Muscle of leg (tissue), 11 donors: Measurements from ENCODE around the gene SMIM44. TPM values are rescaled to one million over a fixed set of nuclear protein-coding genes. Genes with fewer than 3 reads are reported as not detected.
A peak's percentile ranks its signal among the peaks of the same experiment; 100 is the strongest.
"Not testable (repeated sequence)": the region's sequence is repeated elsewhere in the genome, so short reads cannot be mapped to it uniquely, and the experiment has no call there.

ENCODE experiments used
- DNase-seq: peaks from one replicate; pipeline ENCODE4 v3.0.0; 2013
- H3K27ac ChIP-seq: one replicate; pipeline ENCODE4 v1.5.1; 2013; ENCODE audit warnings: mild to moderate bottlenecking, low read length, control low read depth
- H3K27me3 ChIP-seq: one replicate; pipeline ENCODE4 v1.6.1; 2013; ENCODE audit warnings: low read length; ENCODE audit not compliant: control insufficient read depth, insufficient read depth
- H3K36me3 ChIP-seq: one replicate; pipeline ENCODE4 v1.6.1; 2013; ENCODE audit warnings: low read length; ENCODE audit not compliant: control insufficient read depth, insufficient read depth
- H3K4me1 ChIP-seq: one replicate; pipeline ENCODE4 v1.6.1; 2013; ENCODE audit warnings: low read length; ENCODE audit not compliant: control insufficient read depth, insufficient read depth
- H3K4me3 ChIP-seq: one replicate; pipeline ENCODE4 v1.5.1; 2013; ENCODE audit warnings: low read length, control low read depth
- H3K9me3 ChIP-seq: replicated peaks from 2 replicates; pipeline ENCODE4 v1.6.1; 2013; ENCODE audit warnings: low read depth, low read length; ENCODE audit not compliant: control insufficient read depth
- WGBS: methylation state at CpG from one replicate; pipeline ENCODE4 v1.1.5; 2013; ENCODE audit warnings: missing lambda C conversion rate; ENCODE audit not compliant: insufficient coverage; 5-methylcytosine and 5-hydroxymethylcytosine counted together
- polyA plus RNA-seq, 8 donors: library from polyadenylated mRNA; unstranded; fragments of 120-200 nt; gene quantifications; one replicate each; pipeline versions ENCODE4 v1.2.1 to v1.2.3, GENCODE V29; 2013; ENCODE audit warnings: inconsistent platforms in 1 of 8, low replicate concordance in 1 of 8; ENCODE audit not compliant: insufficient read length in 8 of 8, insufficient read depth in 1 of 8
- total RNA-seq: library from RNA; stranded (reverse); fragments of 120-200 nt; gene quantifications from one replicate; pipeline ENCODE4 v1.2.4, GENCODE V29; 2013

Gene SMIM44
- total and polyA plus RNA-seq, 9 donors = not detected

- no peaks in the 10 kb centered on the region for H3K27me3 ChIP-seq
- H3K4me3 ChIP-seq = no peak overlapping the region
- peak overlapping the region; percentile 79 for H3K27ac ChIP-seq
- peaks cover 81% of the 10 kb centered on the region for H3K36me3 ChIP-seq
- 24% methylated on average over 10 of the region's 12 CpGs for WGBS
- DNase-seq = peak; percentile 83
- H3K9me3 ChIP-seq = no peaks in the 10 kb centered on the region
- peaks cover 10% of the 10 kb centered on the region for H3K4me1 ChIP-seq
Observed at GRCh38 chr19:3450796-3451411, 32.3 kb downstream of the SMIM44 start.

GRCh38 chr19:3448616-3449334 lies 34.5 kb downstream of the SMIM44 start:
- Histone ChIP-seq H3K4me1 (peaks cover 23% of the 10 kb centered on the region), H3K27ac (no peak overlapping the region), H3K36me3 (peaks cover 76% of the 10 kb centered on the region), H3K9me3 (no peaks in the 10 kb centered on the region), H3K4me3 (no peak overlapping the region), H3K27me3 (no peaks in the 10 kb centered on the region)
- 90% methylated on average over 16 of the region's 28 CpGs for WGBS
- no peak for DNase-seq

- H3K36me3 ChIP-seq = peaks cover 74% of the 10 kb centered on the region
- H3K27me3 ChIP-seq, H3K27ac ChIP-seq, H3K9me3 ChIP-seq, H3K4me3 ChIP-seq, DNase-seq: not testable (repeated sequence)
- WGBS = 95% methylated on average over 4 of the region's 4 CpGs
- peaks cover 28% of the 10 kb centered on the region for H3K4me1 ChIP-seq
Observed at GRCh38 chr19:3446657-3447056, 36.6 kb downstream of the SMIM44 start.

- no peak for DNase-seq
- Histone ChIP-seq H3K27me3 (no peaks in the 10 kb centered on the region), H3K9me3 (no peaks in the 10 kb centered on the region), H3K4me1 (peaks cover 19% of the 10 kb centered on the region), H3K36me3 (peaks cover 67% of the 10 kb centered on the region), H3K4me3 (no peak overlapping the region), H3K27ac (no peak overlapping the region)
- 58% methylated on average over 24 of the region's 24 CpGs for WGBS
Observed at GRCh38 chr19:3444695-3445234, 38.5 kb downstream of the SMIM44 start.

- 25% methylated on average over 28 of the region's 33 CpGs for WGBS
- Histone ChIP-seq H3K4me3 (no peak overlapping the region), H3K36me3 (peaks cover 65% of the 10 kb centered on the region), H3K27ac (peak overlapping the region; percentile 67), H3K4me1 (peaks cover 19% of the 10 kb centered on the region), H3K27me3 (no peaks in the 10 kb centered on the region), H3K9me3 (no peaks in the 10 kb centered on the region)
- peak; percentile 82 for DNase-seq
Observed at GRCh38 chr19:3443840-3444694, 39.2 kb downstream of the SMIM44 start.

- H3K4me3 ChIP-seq = no peak overlapping the region
- H3K4me1 ChIP-seq = peaks cover 19% of the 10 kb centered on the region
- no peak overlapping the region for H3K27ac ChIP-seq
- DNase-seq = no peak
- no peaks in the 10 kb centered on the region for H3K9me3 ChIP-seq
- H3K36me3 ChIP-seq = peaks cover 66% of the 10 kb centered on the region
- H3K27me3 ChIP-seq = no peaks in the 10 kb centered on the region
- WGBS = 91% methylated on average over 6 of the region's 15 CpGs
Observed at GRCh38 chr19:3442487-3443071, 40.7 kb downstream of the SMIM44 start.

- no peaks in the 10 kb centered on the region for H3K27me3 ChIP-seq
- peaks cover 65% of the 10 kb centered on the region for H3K36me3 ChIP-seq
- DNase-seq = no peak
- H3K9me3 ChIP-seq = no peaks in the 10 kb centered on the region
- peaks cover 19% of the 10 kb centered on the region for H3K4me1 ChIP-seq
- H3K27ac ChIP-seq = no peak overlapping the region
- 56% methylated on average over 8 of the region's 14 CpGs for WGBS
- H3K4me3 ChIP-seq = no peak overlapping the region
Observed at GRCh38 chr19:3441986-3442329, 41.3 kb downstream of the SMIM44 start.

GRCh38 chr19:3441089-3441985 lies 41.9 kb downstream of the SMIM44 start:
- 61% methylated on average over 23 of the region's 25 CpGs for whole genome bisulfite sequencing

GRCh38 chr19:3440082-3440481 lies 43.2 kb downstream of the SMIM44 start:
- Histone ChIP-seq H3K4me3 (no peak overlapping the region), H3K9me3 (no peaks in the 10 kb centered on the region), H3K4me1 (peaks cover 23% of the 10 kb centered on the region), H3K27ac (no peak overlapping the region), H3K27me3 (no peaks in the 10 kb centered on the region), H3K36me3 (peaks cover 57% of the 10 kb centered on the region)
- 53% methylated on average over 8 of the region's 13 CpGs for WGBS
- DNase-seq = no peak

More at GRCh38 chr19:3441089-3441985, 41.9 kb downstream of the SMIM44 start:
- Histone ChIP-seq H3K9me3 (no peaks in the 10 kb centered on the region), H3K27me3 (no peaks in the 10 kb centered on the region), H3K27ac (no peak overlapping the region), H3K4me3 (no peak overlapping the region), H3K4me1 (peaks cover 19% of the 10 kb centered on the region), H3K36me3 (peaks cover 66% of the 10 kb centered on the region)
- DNase-seq = no peak
